ENCODE measurements around the gene P2RX2. TPM values are rescaled to one million over a fixed set of nuclear protein-coding genes. Genes with fewer than 3 reads are reported as not detected.

The P2RX2 gene
- total RNA-seq, 1 donor from 2014 or later, result not detected

- Mint-ChIP-seq H3K9me3 (ENCODE audit: unreplicated experiment) (no peaks in the 10 kb centered on the region), H3K4me3 (ENCODE audit: unreplicated experiment) (no peak overlapping the region), H3K36me3 (ENCODE audit: low read depth, unreplicated experiment) (no peaks in the 10 kb centered on the region), H3K27ac (ENCODE audit: unreplicated experiment) (no peak overlapping the region), H3K27me3 (ENCODE audit: low read depth, unreplicated experiment) (peaks cover 33% of the 10 kb centered on the region), H3K4me1 (ENCODE audit: low read depth, unreplicated experiment) (peaks cover 7% of the 10 kb centered on the region)
- peak overlapping the region; percentile 73 for H2AFZ ChIP-seq (ENCODE audit: low read depth, low read length)
- peaks cover 7% of the 10 kb centered on the region for H3K4me1 ChIP-seq (ENCODE audit: insufficient read depth, low read length)
- peak overlapping the region; percentile 51 for H3K9ac ChIP-seq (ENCODE audit: low read length)
- no peak overlapping the region for H3K27ac ChIP-seq (ENCODE audit: low read depth, low read length)
- no peaks in the 10 kb centered on the region for H3K36me3 ChIP-seq (ENCODE audit: insufficient read depth, low read length)
- H3K4me3 ChIP-seq (ENCODE audit: insufficient read depth, low read depth, low read length), result peak overlapping the region; percentile 59
- H3K9me3 ChIP-seq (ENCODE audit: insufficient read depth, low read depth, low read length), result no peaks in the 10 kb centered on the region
- TF ChIP-seq EZH2 (IDR thresholded peaks at IDR 0.05; ENCODE audit: insufficient read depth, low read length), result no peak
- TF ChIP-seq CTCF (IDR thresholded peaks at IDR 0.05; ENCODE audit: insufficient read depth, low read depth, low read length), result peak; percentile 36
- peak overlapping the region; percentile 86 for H3K4me2 ChIP-seq (ENCODE audit: low read length)
- FAIRE-seq (no peak), DNase-seq (ENCODE audit: low read depth) (peak; percentile 44)
- H3K27me3 ChIP-seq (ENCODE audit: insufficient read depth, low read length), result peaks cover 33% of the 10 kb centered on the region
- H4K20me1 ChIP-seq (ENCODE audit: insufficient read depth, low read length), result no peaks in the 10 kb centered on the region
- H3K79me2 ChIP-seq (ENCODE audit: insufficient read depth, low read length), result no peaks in the 10 kb centered on the region
Observed at GRCh38 chr12:132600048-132601032, 18.2 kb upstream of the P2RX2 start.

DNA sequence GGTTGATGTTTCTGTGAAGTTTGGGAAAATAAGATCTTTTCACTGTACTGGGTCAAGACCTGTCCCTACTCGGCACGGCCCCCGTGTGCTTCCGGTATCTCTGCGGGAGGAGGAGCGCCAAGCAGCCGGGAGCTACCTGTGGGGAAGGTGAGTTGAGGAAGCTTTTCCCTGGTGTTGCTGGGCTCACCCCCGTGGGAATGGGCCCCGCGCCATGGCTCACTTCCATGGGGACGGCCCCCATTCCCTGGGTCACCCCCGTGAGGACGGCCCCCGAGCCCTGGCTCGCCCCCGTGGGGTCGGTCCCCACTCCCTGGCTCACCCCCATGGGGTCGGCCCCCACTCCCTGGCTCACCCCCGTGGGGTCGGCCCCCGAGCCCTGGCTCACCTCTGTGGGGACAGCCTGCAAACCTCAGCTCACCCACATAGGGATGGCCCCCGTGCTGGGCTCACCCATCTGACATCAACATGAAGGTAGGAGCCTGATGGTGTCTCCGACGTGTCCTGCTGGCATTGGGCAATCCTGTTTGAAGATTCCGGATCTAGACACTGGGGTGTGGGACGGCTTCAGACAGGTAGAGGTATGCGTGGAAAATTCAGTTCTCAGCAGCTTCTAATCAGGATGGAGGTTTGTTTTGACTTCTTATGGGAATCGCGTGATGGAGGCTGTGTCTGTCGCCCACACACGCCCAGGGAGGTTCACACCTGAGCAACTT is 17.2 kb upstream of the P2RX2 start:
- DNase-seq (ENCODE audit: low read depth) (no peak), FAIRE-seq (no peak)
- Histone ChIP-seq H3K27ac (ENCODE audit: low read depth, low read length) (no peak overlapping the region), H3K79me2 (ENCODE audit: insufficient read depth, low read length) (no peaks in the 10 kb centered on the region), H3K4me2 (ENCODE audit: low read length) (peak overlapping the region; percentile 86), H3K9me3 (ENCODE audit: insufficient read depth, low read depth, low read length) (no peaks in the 10 kb centered on the region), H3K4me1 (ENCODE audit: insufficient read depth, low read length) (peaks cover 5% of the 10 kb centered on the region), H3K27me3 (ENCODE audit: insufficient read depth, low read length) (peaks cover 39% of the 10 kb centered on the region), H2AFZ (ENCODE audit: low read depth, low read length) (no peak overlapping the region), H3K9ac (ENCODE audit: low read length) (no peak overlapping the region), H3K36me3 (ENCODE audit: insufficient read depth, low read length) (no peaks in the 10 kb centered on the region), H4K20me1 (ENCODE audit: insufficient read depth, low read length) (no peaks in the 10 kb centered on the region), H3K4me3 (ENCODE audit: insufficient read depth, low read depth, low read length) (no peak overlapping the region)
- H3K36me3 Mint-ChIP-seq (ENCODE audit: low read depth, unreplicated experiment), result no peaks in the 10 kb centered on the region
- H3K27ac Mint-ChIP-seq (ENCODE audit: unreplicated experiment), result no peak overlapping the region
- no peak for TF ChIP-seq CTCF (IDR thresholded peaks at IDR 0.05; ENCODE audit: insufficient read depth, low read depth, low read length)
- no peak for TF ChIP-seq EZH2 (IDR thresholded peaks at IDR 0.05; ENCODE audit: insufficient read depth, low read length)
- H3K9me3 Mint-ChIP-seq (ENCODE audit: unreplicated experiment), result no peaks in the 10 kb centered on the region
- no peak overlapping the region for H3K4me3 Mint-ChIP-seq (ENCODE audit: unreplicated experiment)
- H3K4me1 Mint-ChIP-seq (ENCODE audit: low read depth, unreplicated experiment), result peaks cover 3% of the 10 kb centered on the region
- peaks cover 29% of the 10 kb centered on the region for H3K27me3 Mint-ChIP-seq (ENCODE audit: low read depth, unreplicated experiment)

All from astrocyte (in vitro differentiated cells and primary cell).